ENCODE measurements around the gene SLC49A3.

SLC49A3 gene

GRCh38 chr4:679104-679481 is 9.9 kb downstream of the SLC49A3 start:
- Histone ChIP-seq H3K14ac (ENCODE audit: low read length) (no peak overlapping the region), H3K4me2 (ENCODE audit: low read length) (no peak overlapping the region), H4K91ac (ENCODE audit: low read depth, low read length) (no peak overlapping the region), H3K4ac (ENCODE audit: low read depth, low read length) (no peak overlapping the region), H2BK120ac (ENCODE audit: insufficient read depth, low read length, poor library complexity) (no peak overlapping the region), H2AK5ac (ENCODE audit: low read length) (no peak overlapping the region), H2BK5ac (ENCODE audit: low read depth, low read length, poor library complexity) (no peak overlapping the region), H3K9me3 (ENCODE audit: insufficient read depth, low read depth, low read length) (no peaks in the 10 kb centered on the region), H3K18ac (ENCODE audit: low read length) (no peak overlapping the region), H3K36me3 (ENCODE audit: control insufficient read depth in 1 of 2, insufficient read depth in 2 of 2, low read length in 2 of 2) (no peaks in the 10 kb centered on the region), H3K27me3 (ENCODE audit: insufficient read depth, low read length) (no peaks in the 10 kb centered on the region), H4K8ac (ENCODE audit: low read depth, low read length) (no peak overlapping the region), H3K4me1 (ENCODE audit: control insufficient read depth in 1 of 2, insufficient read depth in 2 of 2, low read length in 2 of 2) (peaks cover 18 to 23% of the 10 kb centered on the region in 2 experiments), H2BK12ac (ENCODE audit: low read length) (no peak overlapping the region), H3K27ac (ENCODE audit: low read depth, low read length) (no peak overlapping the region), H2AFZ (ENCODE audit: insufficient read depth, low read length, poor library complexity) (no peak overlapping the region), H3K4me3 (ENCODE audit: low read depth, low read length) (no peak overlapping the region), H3K9ac (ENCODE audit: low read length) (no peak overlapping the region), H4K12ac (ENCODE audit: low read depth, low read length) (no peak overlapping the region), H3K79me1 (ENCODE audit: low read length) (peaks cover 7% of the 10 kb centered on the region), H3K23ac (ENCODE audit: low read length) (no peak overlapping the region), H3K79me2 (ENCODE audit: control insufficient read depth, insufficient read depth, low read length, poor library complexity) (peaks cover 8% of the 10 kb centered on the region)
- no peak for DNase-seq
- no CpG with 5 or more reads among the region's 13 CpGs for WGBS (ENCODE audit: extremely low coverage, insufficient coverage, insufficient read length)

DNA sequence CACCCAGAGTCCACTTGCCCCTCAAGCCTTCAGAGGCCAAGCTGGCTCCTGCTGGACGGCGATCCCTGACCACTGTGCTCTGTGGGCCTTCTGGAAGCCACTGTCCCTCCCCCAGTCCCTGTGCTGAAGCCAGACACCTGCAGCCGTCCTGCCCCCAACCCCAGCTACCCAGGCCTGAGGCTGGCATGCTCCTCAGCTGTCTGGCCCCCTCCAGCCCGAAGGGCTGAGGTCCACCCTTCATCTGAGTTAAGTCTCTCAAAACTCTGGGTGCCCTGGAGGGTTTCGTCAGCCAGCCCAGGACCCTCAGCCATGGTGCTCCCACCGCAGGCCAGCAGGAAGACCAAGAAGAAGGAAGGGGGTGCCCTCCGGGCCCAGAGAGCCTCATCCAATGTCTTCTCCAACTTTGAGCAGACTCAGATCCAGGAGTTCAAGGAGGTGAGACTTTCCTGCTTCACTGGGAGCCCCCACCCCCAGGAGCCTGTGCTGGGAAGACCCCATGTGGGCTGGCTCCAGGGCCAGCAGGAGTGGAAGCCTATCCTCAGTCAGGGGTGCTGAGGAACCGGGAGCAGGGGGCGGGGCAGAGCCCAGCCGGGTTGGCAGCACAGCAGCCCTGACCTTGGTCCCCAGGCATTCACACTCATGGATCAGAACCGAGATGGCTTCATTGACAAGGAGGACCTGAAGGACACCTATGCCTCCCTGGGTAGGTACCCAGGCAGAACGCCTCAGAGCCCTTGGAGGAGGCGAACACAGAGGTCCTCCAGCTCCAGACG is 10.4 kb downstream of the SLC49A3 start:
- Histone ChIP-seq H4K8ac (ENCODE audit: low read depth, low read length) (no peak overlapping the region), H3K4ac (ENCODE audit: low read depth, low read length) (no peak overlapping the region), H3K79me1 (ENCODE audit: low read length) (peaks cover 10% of the 10 kb centered on the region), H2BK12ac (ENCODE audit: low read length) (no peak overlapping the region), H3K36me3 (ENCODE audit: control insufficient read depth in 1 of 2, insufficient read depth in 2 of 2, low read length in 2 of 2) (no peaks in the 10 kb centered on the region), H4K12ac (ENCODE audit: low read depth, low read length) (no peak overlapping the region), H3K9ac (ENCODE audit: low read length) (no peak overlapping the region), H3K18ac (ENCODE audit: low read length) (no peak overlapping the region), H2BK5ac (ENCODE audit: low read depth, low read length, poor library complexity) (no peak overlapping the region), H3K14ac (ENCODE audit: low read length) (no peak overlapping the region), H3K23ac (ENCODE audit: low read length) (no peak overlapping the region), H2BK120ac (ENCODE audit: insufficient read depth, low read length, poor library complexity) (no peak overlapping the region), H3K79me2 (ENCODE audit: control insufficient read depth, insufficient read depth, low read length, poor library complexity) (peaks cover 9% of the 10 kb centered on the region), H4K91ac (ENCODE audit: low read depth, low read length) (no peak overlapping the region), H3K4me2 (ENCODE audit: low read length) (no peak overlapping the region), H3K27ac (ENCODE audit: low read depth, low read length) (no peak overlapping the region), H3K4me1 (ENCODE audit: control insufficient read depth in 1 of 2, insufficient read depth in 2 of 2, low read length in 2 of 2) (peaks cover 19 to 23% of the 10 kb centered on the region in 2 experiments), H2AFZ (ENCODE audit: insufficient read depth, low read length, poor library complexity) (no peak overlapping the region), H2AK5ac (ENCODE audit: low read length) (no peak overlapping the region), H3K9me3 (ENCODE audit: insufficient read depth, low read depth, low read length) (no peaks in the 10 kb centered on the region), H3K27me3 (ENCODE audit: insufficient read depth, low read length) (no peaks in the 10 kb centered on the region), H3K4me3 (ENCODE audit: low read depth, low read length) (no peak overlapping the region)
- WGBS (ENCODE audit: extremely low coverage, insufficient coverage, insufficient read length) = no CpG with 5 or more reads among the region's 14 CpGs
- DNase-seq = no peak

DNA sequence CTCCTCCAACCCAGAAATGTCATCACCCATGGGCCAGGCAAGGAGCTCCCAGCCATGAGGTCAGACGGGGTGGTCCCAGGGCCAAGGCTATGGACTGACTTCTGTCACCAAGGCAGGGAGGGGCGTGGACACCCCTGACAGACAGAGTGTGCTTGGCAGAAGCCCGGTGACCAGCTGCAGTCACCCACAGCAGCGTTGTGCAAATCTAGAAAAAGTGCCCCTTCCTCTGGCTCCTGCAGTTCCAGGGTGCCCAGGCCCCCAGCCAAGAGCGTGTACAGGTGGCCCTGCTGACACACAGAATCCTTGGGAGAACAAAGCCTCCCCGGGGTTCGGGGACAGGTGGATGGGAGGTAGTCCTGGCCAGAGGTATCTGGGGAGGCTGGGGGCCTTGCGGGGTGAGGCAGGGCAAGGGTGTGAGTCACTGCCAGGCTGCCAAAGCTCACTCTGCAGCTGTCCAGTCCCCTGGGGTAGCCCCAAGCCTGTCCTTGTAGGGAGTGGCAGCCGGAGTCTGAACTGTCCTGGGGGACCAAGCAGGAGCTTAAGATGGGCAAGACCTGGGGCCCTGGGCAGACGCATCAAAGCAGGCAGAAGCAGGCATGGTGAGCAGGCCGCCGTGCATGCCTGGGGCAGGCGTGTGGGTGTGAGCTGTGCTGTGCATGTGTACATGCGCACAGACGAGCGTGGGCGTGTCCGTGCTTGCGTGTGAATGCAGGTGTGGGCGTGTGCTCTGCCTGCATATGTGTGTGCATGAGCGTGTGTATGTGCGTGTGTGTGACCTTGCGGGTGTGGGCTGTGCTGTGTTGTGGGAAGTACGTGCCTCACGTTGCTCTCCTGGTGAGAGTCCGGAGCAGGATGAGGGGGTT is 11.3 kb downstream of the SLC49A3 start:
- H3K14ac ChIP-seq (ENCODE audit: low read length) = no peak overlapping the region
- no peak overlapping the region for H3K4ac ChIP-seq (ENCODE audit: low read depth, low read length)
- no peak overlapping the region for H2BK120ac ChIP-seq (ENCODE audit: insufficient read depth, low read length, poor library complexity)
- H3K27me3 ChIP-seq (ENCODE audit: insufficient read depth, low read length) = no peaks in the 10 kb centered on the region
- H2AFZ ChIP-seq (ENCODE audit: insufficient read depth, low read length, poor library complexity) = no peak overlapping the region
- H3K18ac ChIP-seq (ENCODE audit: low read length) = no peak overlapping the region
- H3K79me1 ChIP-seq (ENCODE audit: low read length) = peaks cover 11% of the 10 kb centered on the region
- H3K4me3 ChIP-seq (ENCODE audit: low read depth, low read length) = peak overlapping the region; percentile 31
- no peak overlapping the region for H2BK12ac ChIP-seq (ENCODE audit: low read length)
- no peak overlapping the region for H4K91ac ChIP-seq (ENCODE audit: low read depth, low read length)
- no peak overlapping the region for H4K8ac ChIP-seq (ENCODE audit: low read depth, low read length)
- no peak overlapping the region for H4K12ac ChIP-seq (ENCODE audit: low read depth, low read length)
- no peak overlapping the region for H2BK5ac ChIP-seq (ENCODE audit: low read depth, low read length, poor library complexity)
- no CpG with 5 or more reads among the region's 26 CpGs for WGBS (ENCODE audit: extremely low coverage, insufficient coverage, insufficient read length)
- no peaks in the 10 kb centered on the region for H3K9me3 ChIP-seq (ENCODE audit: insufficient read depth, low read depth, low read length)
- H3K9ac ChIP-seq (ENCODE audit: low read length) = no peak overlapping the region
- peaks cover 23 to 25% of the 10 kb centered on the region in 2 experiments for H3K4me1 ChIP-seq (ENCODE audit: control insufficient read depth in 1 of 2, insufficient read depth in 2 of 2, low read length in 2 of 2)
- no peak overlapping the region for H2AK5ac ChIP-seq (ENCODE audit: low read length)
- peak; percentile 73 to 84 for DNase-seq
- no peak overlapping the region for H3K4me2 ChIP-seq (ENCODE audit: low read length)
- peak overlapping the region; percentile 50 for H3K23ac ChIP-seq (ENCODE audit: low read length)
- H3K36me3 ChIP-seq (ENCODE audit: control insufficient read depth in 1 of 2, insufficient read depth in 2 of 2, low read length in 2 of 2) = peaks cover 3 to 4% of the 10 kb centered on the region in 2 experiments
- peaks cover 11% of the 10 kb centered on the region for H3K79me2 ChIP-seq (ENCODE audit: control insufficient read depth, insufficient read depth, low read length, poor library complexity)
- no peak overlapping the region for H3K27ac ChIP-seq (ENCODE audit: low read depth, low read length)

DNA sequence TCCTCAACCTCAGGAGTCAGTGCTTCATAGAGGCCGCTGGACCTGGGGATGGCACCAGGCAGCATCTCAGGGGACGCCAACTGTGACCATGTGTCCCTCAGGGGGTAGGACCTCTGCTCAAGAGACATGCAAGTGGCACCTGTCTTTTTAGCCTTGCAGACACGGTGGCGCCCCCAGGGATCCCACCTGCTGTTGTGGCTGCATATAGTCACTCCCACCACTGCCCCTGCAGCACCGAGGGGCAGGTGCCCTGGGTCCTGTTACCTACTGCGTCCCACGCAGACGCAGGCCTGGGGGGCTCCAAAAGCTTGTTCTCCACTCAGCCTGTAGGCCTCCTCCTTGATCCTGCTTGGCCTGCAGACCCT is 12.1 kb downstream of the SLC49A3 start:
- Histone ChIP-seq H3K4ac (ENCODE audit: low read depth, low read length) (no peak overlapping the region), H3K27ac (ENCODE audit: low read depth, low read length) (no peak overlapping the region), H4K12ac (ENCODE audit: low read depth, low read length) (no peak overlapping the region), H3K27me3 (ENCODE audit: insufficient read depth, low read length) (no peaks in the 10 kb centered on the region), H2AK5ac (ENCODE audit: low read length) (no peak overlapping the region), H3K14ac (ENCODE audit: low read length) (no peak overlapping the region), H3K79me1 (ENCODE audit: low read length) (peaks cover 11% of the 10 kb centered on the region), H3K4me2 (ENCODE audit: low read length) (no peak overlapping the region), H3K4me1 (ENCODE audit: control insufficient read depth in 1 of 2, insufficient read depth in 2 of 2, low read length in 2 of 2) (peaks cover 23 to 25% of the 10 kb centered on the region in 2 experiments), H4K8ac (ENCODE audit: low read depth, low read length) (no peak overlapping the region), H3K36me3 (ENCODE audit: control insufficient read depth in 1 of 2, insufficient read depth in 2 of 2, low read length in 2 of 2) (peaks cover 11% of the 10 kb centered on the region in 2 experiments), H2BK5ac (ENCODE audit: low read depth, low read length, poor library complexity) (no peak overlapping the region), H3K18ac (ENCODE audit: low read length) (no peak overlapping the region), H4K91ac (ENCODE audit: low read depth, low read length) (no peak overlapping the region), H2AFZ (ENCODE audit: insufficient read depth, low read length, poor library complexity) (no peak overlapping the region), H2BK120ac (ENCODE audit: insufficient read depth, low read length, poor library complexity) (no peak overlapping the region), H3K79me2 (ENCODE audit: control insufficient read depth, insufficient read depth, low read length, poor library complexity) (peaks cover 11% of the 10 kb centered on the region), H3K23ac (ENCODE audit: low read length) (no peak overlapping the region), H3K4me3 (ENCODE audit: low read depth, low read length) (no peak overlapping the region), H3K9ac (ENCODE audit: low read length) (no peak overlapping the region), H3K9me3 (ENCODE audit: insufficient read depth, low read depth, low read length) (no peaks in the 10 kb centered on the region), H2BK12ac (ENCODE audit: low read length) (no peak overlapping the region)
- DNase-seq = no peak
- WGBS (ENCODE audit: extremely low coverage, insufficient coverage, insufficient read length) = no CpG with 5 or more reads among the region's 8 CpGs

Data from trophoblast cell (in vitro differentiated cells and primary cell).